Keratinocyte (primary cell): ENCODE results near the gene CTXND1. TPM values are rescaled to one million over a fixed set of nuclear protein-coding genes. Genes with fewer than 3 reads are reported as not detected.

ENCODE experiments used
- DNase-seq: peaks from one replicate; pipeline ENCODE4 v3.0.0-alpha.2; 2011; ENCODE audit warnings: low read depth, missing footprints, low spot score
- FAIRE-seq: peaks from 2 replicates; lab custom pipeline; 2011; peaks lifted over from hg19 to GRCh38; lab: Jason Lieb, UNC
- H2AFZ ChIP-seq: 2 replicates; pipeline ENCODE4 v1.6.0; 2012; ENCODE audit warnings: low read length, control low read depth, inconsistent platforms; ENCODE audit not compliant: control insufficient read depth
- H3K27ac ChIP-seq: 2 replicates; pipeline ENCODE4 v1.5.1; 2011; ENCODE audit warnings: low read length; ENCODE audit not compliant: control insufficient read depth, insufficient read depth
- H3K27me3 ChIP-seq: 3 replicates; pipeline ENCODE4 v1.6.0; 2011; ENCODE audit warnings: low read length; ENCODE audit not compliant: control insufficient read depth, insufficient read depth; ENCODE audit errors: extremely low read depth
- H3K36me3 ChIP-seq, 2 experiments: 2 replicates in 1 of 2; 3 replicates in 1 of 2; pipeline ENCODE4 v1.5.1; 2011; ENCODE audit warnings: low read length in 2 of 2, mild to moderate bottlenecking in 1 of 2; ENCODE audit not compliant: control insufficient read depth in 2 of 2, insufficient read depth in 2 of 2; ENCODE audit errors: extremely low read depth in 1 of 2
- H3K4me1 ChIP-seq: 3 replicates; pipeline ENCODE4 v1.5.1; 2011; ENCODE audit warnings: low read length; ENCODE audit not compliant: control insufficient read depth, insufficient read depth; ENCODE audit errors: extremely low read depth
- H3K4me2 ChIP-seq: 3 replicates; pipeline ENCODE4 v1.6.0; 2011; ENCODE audit warnings: low read depth, low read length; ENCODE audit not compliant: control insufficient read depth, insufficient read depth; ENCODE audit errors: extremely low read depth
- H3K4me3 ChIP-seq, 3 experiments: fragments of 200-600 bp in 1 of 3; sonication (generic) in 1 of 3; 2 replicates in 2 of 3; 3 replicates in 1 of 3; pipeline ENCODE4 v1.5.1; 2011 to 2016; ENCODE audit warnings: low read length in 3 of 3, mild to moderate bottlenecking in 3 of 3, control low read depth in 2 of 3, inconsistent platforms in 1 of 3, low read depth in 1 of 3, mixed read lengths in 1 of 3, mixed run types in 1 of 3, moderate library complexity in 1 of 3; ENCODE audit not compliant: control insufficient read depth in 2 of 3, insufficient read depth in 2 of 3; ENCODE audit errors: extremely low read depth in 1 of 3
- H3K79me2 ChIP-seq: 2 replicates; pipeline ENCODE4 v1.6.0; 2012; ENCODE audit warnings: low read length; ENCODE audit not compliant: control insufficient read depth, insufficient read depth
- H3K9ac ChIP-seq: 3 replicates; pipeline ENCODE4 v1.6.0; 2011; ENCODE audit warnings: low read length; ENCODE audit not compliant: control insufficient read depth, insufficient read depth; ENCODE audit errors: extremely low read depth
- H3K9me1 ChIP-seq: 3 replicates; pipeline ENCODE4 v1.6.0; 2011; ENCODE audit warnings: low read length; ENCODE audit not compliant: control insufficient read depth, insufficient read depth; ENCODE audit errors: extremely low read depth
- H3K9me3 ChIP-seq: 2 replicates; pipeline ENCODE4 v1.5.1; 2012; ENCODE audit warnings: low read depth, low read length; ENCODE audit not compliant: control insufficient read depth
- H4K20me1 ChIP-seq: 3 replicates; pipeline ENCODE4 v1.6.0; 2011; ENCODE audit warnings: low read length; ENCODE audit not compliant: control insufficient read depth, insufficient read depth; ENCODE audit errors: extremely low read depth
- EZH2 ChIP-seq: IDR thresholded peaks from one replicate; pipeline ENCODE4 v1.6.1; 2012; ENCODE audit warnings: inconsistent platforms, mild to moderate bottlenecking, low read length, moderate library complexity
- dilution Hi-C: fragments of 300-500 bp; cut with MboI; formaldehyde crosslinking; loops from one replicate; pipeline ENCODE4 v1.7.0; 2020; ENCODE audit warnings: low sequenced_read_pairs; ENCODE audit not compliant: extremely low pct_ligation_motif_present
- polyA plus RNA-seq, 5 experiments: library from polyadenylated mRNA; depleted of rRNA in 3 of 5; stranded (reverse) in 3 of 5; stranded (forward) in 1 of 5; unstranded in 1 of 5; fragments of >200 nt; gene quantifications; 1 replicate in 1 of 5; 2 replicates in 3 of 5; 3 replicates in 1 of 5; pipeline versions ENCODE4 v1.2.1 to v1.2.3, GENCODE V29; 2011 to 2012; ENCODE audit warnings: missing spikeins in 2 of 5, low read depth in 1 of 5, low replicate concordance in 1 of 5
- TF ChIP-seq, protein P1 (sequence below), 3 experiments: IDR thresholded peaks in 1 of 3; conservative IDR thresholded peaks in 1 of 3; optimal IDR thresholded peaks in 1 of 3; 2 replicates in 2 of 3; 3 replicates in 1 of 3; pipeline versions ENCODE3 to v1.5.1; 2011; ENCODE audit warnings: low read length in 3 of 3, mild to moderate bottlenecking in 3 of 3, moderate library complexity in 2 of 3, control low read depth in 1 of 3, inconsistent platforms in 1 of 3; ENCODE audit not compliant: insufficient read depth in 2 of 3; ENCODE audit errors: extremely low read depth in 1 of 3

Gene CTXND1
- polyA plus RNA-seq, 1 donor (not counting 4 experiments of a cell fraction or from before 2014, with no cell fraction given): not detected

DNA sequence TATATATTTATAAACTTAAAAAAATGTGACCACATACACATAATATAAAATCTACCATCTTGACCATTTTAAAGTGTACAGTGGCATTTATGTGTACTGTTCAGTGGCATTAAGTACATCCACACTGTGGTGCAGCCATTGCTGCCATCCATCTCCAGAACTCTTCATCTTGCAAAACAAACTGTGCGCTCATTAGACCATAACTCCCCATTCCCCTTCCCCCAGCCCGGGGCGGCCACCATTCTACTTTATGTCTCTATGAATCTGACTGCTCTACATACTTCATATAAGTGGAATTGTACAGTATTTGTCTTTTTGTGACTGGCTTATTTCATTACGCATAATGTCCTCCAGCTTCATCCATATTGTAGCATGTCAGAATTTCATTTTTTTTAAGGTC lies 47.8 kb downstream of the CTXND1 start:
- Histone ChIP-seq H3K4me3 (no peak overlapping the region), H3K27ac (no peak overlapping the region), H3K79me2 (no peaks in the 10 kb centered on the region), H3K9me1 (peaks cover 3% of the 10 kb centered on the region), H4K20me1 (no peaks in the 10 kb centered on the region), H3K36me3 (no peaks in the 10 kb centered on the region), H2AFZ (no peak overlapping the region), H3K27me3 (no peaks in the 10 kb centered on the region), H3K4me2 (no peak overlapping the region), H3K9me3 (no peaks in the 10 kb centered on the region), H3K9ac (no peak overlapping the region), H3K4me1 (peaks cover 14% of the 10 kb centered on the region)
- no peak for TF ChIP-seq EZH2
- TF ChIP-seq, protein P1, sequence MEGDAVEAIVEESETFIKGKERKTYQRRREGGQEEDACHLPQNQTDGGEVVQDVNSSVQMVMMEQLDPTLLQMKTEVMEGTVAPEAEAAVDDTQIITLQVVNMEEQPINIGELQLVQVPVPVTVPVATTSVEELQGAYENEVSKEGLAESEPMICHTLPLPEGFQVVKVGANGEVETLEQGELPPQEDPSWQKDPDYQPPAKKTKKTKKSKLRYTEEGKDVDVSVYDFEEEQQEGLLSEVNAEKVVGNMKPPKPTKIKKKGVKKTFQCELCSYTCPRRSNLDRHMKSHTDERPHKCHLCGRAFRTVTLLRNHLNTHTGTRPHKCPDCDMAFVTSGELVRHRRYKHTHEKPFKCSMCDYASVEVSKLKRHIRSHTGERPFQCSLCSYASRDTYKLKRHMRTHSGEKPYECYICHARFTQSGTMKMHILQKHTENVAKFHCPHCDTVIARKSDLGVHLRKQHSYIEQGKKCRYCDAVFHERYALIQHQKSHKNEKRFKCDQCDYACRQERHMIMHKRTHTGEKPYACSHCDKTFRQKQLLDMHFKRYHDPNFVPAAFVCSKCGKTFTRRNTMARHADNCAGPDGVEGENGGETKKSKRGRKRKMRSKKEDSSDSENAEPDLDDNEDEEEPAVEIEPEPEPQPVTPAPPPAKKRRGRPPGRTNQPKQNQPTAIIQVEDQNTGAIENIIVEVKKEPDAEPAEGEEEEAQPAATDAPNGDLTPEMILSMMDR (optimal IDR thresholded peaks at IDR 0.05 in 1 of 3, IDR thresholded peaks at IDR 0.05 in 1 of 3, conservative IDR thresholded peaks at IDR 0.05 in 1 of 3; ENCODE audit: extremely low read depth in 1 of 3, insufficient read depth in 2 of 3, low read length in 3 of 3): no peak
- DNase-seq: no peak
- dilution Hi-C loops: no loop called here
- no peak for FAIRE-seq

- H3K4me1 ChIP-seq: peaks cover 14% of the 10 kb centered on the region
- H3K79me2 ChIP-seq: no peaks in the 10 kb centered on the region
- H3K9ac ChIP-seq: no peak overlapping the region
- no peak for DNase-seq
- no peak for FAIRE-seq
- peaks cover 3% of the 10 kb centered on the region for H3K9me1 ChIP-seq
- H3K27ac ChIP-seq: no peak overlapping the region
- no peak for TF ChIP-seq EZH2
- TF ChIP-seq, protein P1 (optimal IDR thresholded peaks at IDR 0.05 in 1 of 3, IDR thresholded peaks at IDR 0.05 in 1 of 3, conservative IDR thresholded peaks at IDR 0.05 in 1 of 3; ENCODE audit: extremely low read depth in 1 of 3, insufficient read depth in 2 of 3, low read length in 3 of 3): peak in 1 of 3 experiments; percentile 7
- dilution Hi-C loops: no loop called here
- no peaks in the 10 kb centered on the region for H3K9me3 ChIP-seq
- no peak overlapping the region for H3K4me2 ChIP-seq
- H2AFZ ChIP-seq: peak overlapping the region; percentile 94
- H3K27me3 ChIP-seq: no peaks in the 10 kb centered on the region
- no peak overlapping the region for H3K4me3 ChIP-seq
- H4K20me1 ChIP-seq: no peaks in the 10 kb centered on the region
- no peaks in the 10 kb centered on the region for H3K36me3 ChIP-seq
Measured at GRCh38 chr15:80203361-80203885, 48.6 kb downstream of the CTXND1 start.
